Neural progenitor cell (in vitro differentiated cells): Measurements from ENCODE around the gene CCDC141.

ENCODE experiments used
- EZH2 ChIP-seq: fragments of 200-600 bp; sonication (generic); IDR thresholded peaks from 2 replicates; pipeline ENCODE4 v1.6.1; 2017; ENCODE audit warnings: antibody characterized with exemption, mild to moderate bottlenecking, moderate library complexity
- TF ChIP-seq, protein P1 (sequence below): fragments of 200-600 bp; sonication (generic); IDR thresholded peaks from 2 replicates; pipeline ENCODE4 v1.5.1; 2017; ENCODE audit warnings: antibody characterized with exemption, mild to moderate bottlenecking

DNA sequence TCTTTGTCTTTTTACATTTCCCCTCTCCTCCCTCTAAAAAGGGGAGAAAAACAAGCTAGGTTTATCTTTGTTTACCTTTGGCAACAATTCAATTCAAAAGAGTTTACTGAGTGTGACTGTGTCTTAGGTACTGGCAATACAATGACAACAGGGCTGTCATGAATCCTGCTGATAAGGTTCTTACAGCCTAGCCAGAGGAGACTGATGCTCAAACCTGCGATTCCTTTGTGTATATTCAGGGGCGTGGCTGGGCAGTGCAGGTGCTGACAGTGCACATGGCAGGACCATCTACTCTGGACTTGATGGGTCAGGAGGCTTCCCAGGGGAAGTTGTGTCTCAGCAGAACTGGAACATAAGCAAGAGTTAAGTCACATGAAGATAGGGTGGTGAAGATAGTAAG, 219.5 kb downstream of the CCDC141 start:
- TF ChIP-seq, protein P1, sequence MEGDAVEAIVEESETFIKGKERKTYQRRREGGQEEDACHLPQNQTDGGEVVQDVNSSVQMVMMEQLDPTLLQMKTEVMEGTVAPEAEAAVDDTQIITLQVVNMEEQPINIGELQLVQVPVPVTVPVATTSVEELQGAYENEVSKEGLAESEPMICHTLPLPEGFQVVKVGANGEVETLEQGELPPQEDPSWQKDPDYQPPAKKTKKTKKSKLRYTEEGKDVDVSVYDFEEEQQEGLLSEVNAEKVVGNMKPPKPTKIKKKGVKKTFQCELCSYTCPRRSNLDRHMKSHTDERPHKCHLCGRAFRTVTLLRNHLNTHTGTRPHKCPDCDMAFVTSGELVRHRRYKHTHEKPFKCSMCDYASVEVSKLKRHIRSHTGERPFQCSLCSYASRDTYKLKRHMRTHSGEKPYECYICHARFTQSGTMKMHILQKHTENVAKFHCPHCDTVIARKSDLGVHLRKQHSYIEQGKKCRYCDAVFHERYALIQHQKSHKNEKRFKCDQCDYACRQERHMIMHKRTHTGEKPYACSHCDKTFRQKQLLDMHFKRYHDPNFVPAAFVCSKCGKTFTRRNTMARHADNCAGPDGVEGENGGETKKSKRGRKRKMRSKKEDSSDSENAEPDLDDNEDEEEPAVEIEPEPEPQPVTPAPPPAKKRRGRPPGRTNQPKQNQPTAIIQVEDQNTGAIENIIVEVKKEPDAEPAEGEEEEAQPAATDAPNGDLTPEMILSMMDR, result no peak
- no peak for TF ChIP-seq EZH2
